GM10248 (cell line): ENCODE data around the gene SLC37A1.

Experiments
- CTCF ChIA-PET: fragments of 300-600 bp; sonication (Branson Sonifier 250); formaldehyde crosslinking; extraction: SDS; loops from one replicate; lab custom pipeline; 2021; ENCODE audit warnings: antibody characterized with exemption; lab: Yijun Ruan, JAX
- POLR2A ChIA-PET: fragments of 350-650 bp; sonication (Branson Sonifier 250); formaldehyde crosslinking; extraction: SDS; loops from one replicate; lab custom pipeline; 2020; ENCODE audit warnings: antibody characterized with exemption; lab: Yijun Ruan, JAX
- DNase-seq: peaks from one replicate; pipeline ENCODE4 v3.0.0; 2012; ENCODE audit errors: extremely low spot score
- TF ChIP-seq, protein P1 (sequence below): IDR thresholded peaks from 2 replicates; pipeline ENCODE4 v1.5.1; 2012; ENCODE audit warnings: mild to moderate bottlenecking, low read depth; ENCODE audit errors: extremely low read depth, missing control alignments, control extremely low read depth

Gene SLC37A1

DNA sequence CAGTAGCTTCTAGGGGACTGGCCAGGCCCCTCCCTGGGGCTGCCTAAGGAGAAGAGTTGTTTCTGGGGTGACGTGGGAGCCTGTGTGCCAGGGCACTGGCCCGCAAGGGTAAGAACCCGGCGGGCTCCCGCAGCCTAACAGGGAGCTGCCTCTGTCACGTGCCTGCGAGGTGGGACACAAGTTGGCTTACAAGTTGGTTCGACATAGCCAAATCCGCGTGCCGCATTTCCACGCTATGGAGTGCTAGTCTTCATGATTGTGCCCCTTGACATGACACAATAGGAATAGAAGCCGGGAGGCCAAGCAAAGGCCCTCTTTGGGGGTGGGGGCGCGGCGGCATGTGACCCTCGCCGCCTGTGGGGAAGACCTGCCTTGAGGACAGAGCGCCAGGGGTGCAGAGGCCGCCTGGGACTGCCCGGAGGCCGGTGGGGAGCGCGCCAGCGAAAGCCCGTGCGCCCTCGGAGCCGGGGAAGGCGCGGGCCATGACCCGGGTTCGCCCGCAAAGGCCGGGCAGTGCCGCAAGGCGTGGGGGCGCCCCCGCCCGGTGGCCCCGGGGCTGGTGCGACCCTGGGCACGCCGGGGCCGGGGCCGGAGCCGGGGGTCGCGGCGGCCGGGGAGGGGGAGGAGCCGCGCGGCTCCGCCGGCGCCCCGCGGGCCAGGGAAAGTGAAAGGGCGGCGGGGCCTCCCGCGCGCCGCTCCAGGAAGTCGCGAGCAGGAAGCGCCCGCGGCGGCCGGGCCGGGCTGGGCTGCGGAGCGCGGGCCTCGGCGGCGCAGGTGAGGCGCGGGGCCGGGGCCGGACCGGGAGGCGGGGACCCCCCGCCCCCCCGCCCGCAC, at the start of gene SLC37A1:
Gene SLC37A1 (plus strand): TSS at position 702 of the 834 bp plus-strand sequence. CDS start 4,603 bp downstream, outside the sequence.
- TF ChIP-seq, protein P1, sequence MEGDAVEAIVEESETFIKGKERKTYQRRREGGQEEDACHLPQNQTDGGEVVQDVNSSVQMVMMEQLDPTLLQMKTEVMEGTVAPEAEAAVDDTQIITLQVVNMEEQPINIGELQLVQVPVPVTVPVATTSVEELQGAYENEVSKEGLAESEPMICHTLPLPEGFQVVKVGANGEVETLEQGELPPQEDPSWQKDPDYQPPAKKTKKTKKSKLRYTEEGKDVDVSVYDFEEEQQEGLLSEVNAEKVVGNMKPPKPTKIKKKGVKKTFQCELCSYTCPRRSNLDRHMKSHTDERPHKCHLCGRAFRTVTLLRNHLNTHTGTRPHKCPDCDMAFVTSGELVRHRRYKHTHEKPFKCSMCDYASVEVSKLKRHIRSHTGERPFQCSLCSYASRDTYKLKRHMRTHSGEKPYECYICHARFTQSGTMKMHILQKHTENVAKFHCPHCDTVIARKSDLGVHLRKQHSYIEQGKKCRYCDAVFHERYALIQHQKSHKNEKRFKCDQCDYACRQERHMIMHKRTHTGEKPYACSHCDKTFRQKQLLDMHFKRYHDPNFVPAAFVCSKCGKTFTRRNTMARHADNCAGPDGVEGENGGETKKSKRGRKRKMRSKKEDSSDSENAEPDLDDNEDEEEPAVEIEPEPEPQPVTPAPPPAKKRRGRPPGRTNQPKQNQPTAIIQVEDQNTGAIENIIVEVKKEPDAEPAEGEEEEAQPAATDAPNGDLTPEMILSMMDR, result peak; percentile 34
- DNase-seq, result peak; percentile 69
- POLR2A ChIA-PET, result no interaction called here
- CTCF ChIA-PET, result interaction anchor here (0.7 to 2.0 kb wide), 9 partner anchors 10 to 204 kb away, joined by 3 to 6 read pairs (median 3); no protein-coding TSS in a partner anchor

DNA sequence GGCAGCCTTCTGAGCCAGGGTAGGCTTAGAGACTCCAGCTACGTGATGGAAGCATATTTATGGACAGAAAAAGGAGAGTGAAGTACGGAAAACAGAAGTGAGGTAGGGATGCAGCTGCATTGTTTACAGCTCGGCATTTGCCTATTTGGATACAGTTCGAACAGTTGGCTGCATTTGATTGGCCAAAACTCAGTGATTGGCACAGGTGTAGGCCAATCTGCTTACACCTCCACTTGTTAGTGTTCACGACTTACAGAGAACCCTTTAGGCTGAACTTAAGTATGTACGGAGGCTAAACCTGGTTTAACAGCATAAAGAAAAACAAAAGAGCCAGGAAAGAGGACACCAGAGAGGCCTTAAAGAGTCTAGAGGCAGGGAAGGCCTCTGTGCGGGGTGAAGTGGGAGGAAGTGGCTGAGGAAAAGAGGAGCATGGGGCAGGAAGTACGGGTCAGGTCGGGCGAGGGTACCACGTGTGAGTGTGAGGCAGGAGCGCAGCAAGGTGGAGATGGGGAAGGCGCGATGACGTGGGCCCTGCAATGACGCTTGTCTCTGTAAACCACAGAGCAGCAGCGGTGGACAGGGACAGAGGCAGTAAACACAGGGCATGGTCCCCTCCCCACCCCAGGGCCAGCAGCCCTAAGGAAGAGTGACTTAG, 49.7 kb upstream of the SLC37A1 start:
- ChIA-PET POLR2A (no interaction called here), CTCF (interaction anchor here (1.1 kb wide), 1 partner anchor 73 kb away, joined by 3 read pairs; no protein-coding TSS in a partner anchor)

DNA sequence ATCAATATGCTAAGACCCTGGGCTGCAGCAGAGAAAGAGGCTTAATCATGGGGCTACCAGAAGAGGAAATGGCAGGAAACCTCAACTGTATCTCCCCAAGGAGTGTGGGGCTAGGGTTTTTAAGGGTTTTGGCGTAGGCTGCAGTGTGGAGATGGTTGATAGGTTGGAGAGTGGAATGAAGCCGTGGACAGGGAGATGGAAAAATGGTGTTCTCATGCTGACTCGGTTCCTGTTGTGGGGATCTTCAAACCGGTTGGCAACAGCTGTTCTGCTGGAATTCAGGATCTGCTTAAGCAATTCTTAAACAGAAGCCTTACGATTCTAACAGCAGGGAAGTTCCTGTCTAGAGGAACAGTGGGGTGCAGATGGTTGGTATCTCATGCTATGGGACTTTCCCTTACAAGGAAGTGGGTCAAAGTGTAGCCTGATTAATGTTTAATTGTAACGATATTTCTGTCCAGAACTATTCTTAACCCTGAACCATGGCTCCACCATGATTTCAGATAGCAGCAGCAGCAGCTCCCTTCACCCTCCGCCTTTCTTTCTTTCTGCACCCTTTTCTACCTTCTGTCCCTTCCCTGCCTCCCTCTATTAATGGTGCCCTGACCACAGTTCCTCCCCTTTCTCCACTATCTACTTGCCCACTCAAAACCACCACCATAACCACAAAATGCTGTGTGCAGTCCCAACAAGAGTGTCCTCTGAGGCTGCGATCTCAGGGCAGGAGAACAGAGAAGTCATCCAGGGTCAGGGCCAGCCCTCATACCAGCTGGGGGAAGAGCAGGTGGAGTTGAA, 48.4 kb upstream of the SLC37A1 start:
- CTCF ChIA-PET, result interaction anchor here (1.1 kb wide), 1 partner anchor 72 kb away, joined by 3 read pairs; no protein-coding TSS in a partner anchor
- TF ChIP-seq, protein P1, result no peak
- POLR2A ChIA-PET, result no interaction called here
- no peak for DNase-seq

More for the DNA sequence above, 49.7 kb upstream of the SLC37A1 start:
- no peak for DNase-seq
- TF ChIP-seq, protein P1, result no peak

DNA sequence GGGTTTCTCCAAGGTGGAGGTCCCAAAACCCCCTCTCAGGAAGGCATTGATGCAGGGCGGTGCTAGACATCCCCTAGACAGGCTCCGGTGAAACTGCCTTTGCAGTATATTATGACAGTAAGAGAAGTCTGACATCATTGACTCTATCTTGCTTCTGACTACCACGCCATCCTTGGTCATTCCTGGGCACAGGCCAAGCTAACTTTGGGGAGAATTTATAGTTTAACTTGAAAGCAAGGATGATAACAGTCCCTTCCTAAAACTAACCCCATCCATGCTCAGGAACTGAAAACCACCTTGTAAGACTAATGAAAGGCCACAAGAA, 47.9 kb upstream of the SLC37A1 start:
- TF ChIP-seq, protein P1, result no peak
- DNase-seq, result peak; percentile 50
- POLR2A ChIA-PET, result no interaction called here
- CTCF ChIA-PET, result no interaction called here

DNA sequence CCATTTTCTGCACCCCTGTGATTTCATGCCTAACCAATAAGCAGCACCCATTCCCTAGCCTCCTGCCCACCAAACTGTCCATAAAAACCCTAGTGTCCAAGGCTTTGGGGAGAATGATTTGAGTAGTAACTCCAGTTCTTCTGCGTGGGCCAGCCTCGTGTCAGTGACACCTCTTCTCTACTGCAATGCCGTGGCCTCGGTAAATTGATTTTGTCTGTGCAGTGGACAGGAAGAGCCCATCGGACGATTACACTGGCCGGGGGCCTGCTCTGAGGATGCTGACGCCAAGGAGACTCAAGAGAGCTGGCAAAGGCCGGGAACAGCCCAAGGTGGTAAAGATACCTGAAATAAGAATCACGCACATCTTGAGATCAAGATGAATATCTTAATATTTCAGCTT, 47.0 kb upstream of the SLC37A1 start:
- ChIA-PET POLR2A (no interaction called here), CTCF (interaction anchor here (0.7 to 3.8 kb wide), 15 partner anchors 8 to 321 kb away, joined by 3 to 45 read pairs (median 4); partner anchors contain the start of gene SLC37A1)
- TF ChIP-seq, protein P1, result no peak
- no peak for DNase-seq
